OCI-LY7 (cell line): ENCODE measurements around the gene OR2A12. TPM values are rescaled to one million over a fixed set of nuclear protein-coding genes. Genes with fewer than 3 reads are reported as not detected.

Experiments
- BruUV-seq: library from RNA; stranded (reverse); fragments of 400-500 nt; replicated peaks from 2 replicates; lab custom pipeline; 2021; lab: Mats Ljungman, UMichigan
- CTCF ChIA-PET: fragments of 300-600 bp; sonication (Branson Sonifier 250); formaldehyde crosslinking; loops from one replicate; lab custom pipeline; 2022; ENCODE audit warnings: antibody characterized with exemption; ENCODE audit not compliant: unreplicated experiment; lab: Charles Lee
- POLR2A ChIA-PET: fragments of 300-600 bp; sonication (Branson Sonifier 250); formaldehyde crosslinking; loops from one replicate; lab custom pipeline; 2022; ENCODE audit warnings: antibody characterized with exemption; lab: Charles Lee
- DNase-seq: peaks from one replicate; pipeline ENCODE4 v3.0.0-alpha.2; 2015; ENCODE audit warnings: low spot score
- H2AFZ ChIP-seq: fragments of 200-600 bp; sonication (generic), shearing (Covaris generic); 2 replicates; pipeline ENCODE4 v1.6.1; 2014; ENCODE audit warnings: mild to moderate bottlenecking, antibody characterized with exemption, low read length, moderate library complexity
- H3K27ac ChIP-seq: fragments of 200-600 bp; sonication (generic); 2 replicates; pipeline ENCODE4 v1.5.1; 2014; ENCODE audit warnings: mixed run types, low read depth, mild to moderate bottlenecking, moderate library complexity, low read length, inconsistent platforms; ENCODE audit not compliant: poor library complexity, severe bottlenecking
- H3K36me3 ChIP-seq: fragments of 200-600 bp; sonication (generic); 2 replicates; pipeline ENCODE4 v1.6.1; 2014; ENCODE audit warnings: mild to moderate bottlenecking, antibody characterized with exemption, low read length, moderate library complexity, mixed read lengths; ENCODE audit not compliant: insufficient read depth
- H3K4me1 ChIP-seq: fragments of 200-600 bp; sonication (generic); 2 replicates; pipeline ENCODE4 v1.5.1; 2014; ENCODE audit warnings: mild to moderate bottlenecking, low read length; ENCODE audit not compliant: insufficient read depth, poor library complexity, severe bottlenecking
- H3K4me2 ChIP-seq: fragments of 200-600 bp; sonication (generic); 2 replicates; pipeline ENCODE4 v1.6.1; 2014; ENCODE audit warnings: mild to moderate bottlenecking, low read length
- H3K4me3 ChIP-seq: fragments of 200-600 bp; sonication (generic); 2 replicates; pipeline ENCODE4 v1.5.1; 2014; ENCODE audit warnings: mild to moderate bottlenecking, low read depth, low read length; ENCODE audit not compliant: poor library complexity, severe bottlenecking
- H3K79me2 ChIP-seq: fragments of 200-600 bp; sonication (generic); 2 replicates; pipeline ENCODE4 v1.6.1; 2016; ENCODE audit warnings: low read depth, mild to moderate bottlenecking, low read length, moderate library complexity, mixed read lengths; ENCODE audit not compliant: insufficient read depth
- H3K9me2 ChIP-seq: fragments of 200-600 bp; sonication (generic); 2 replicates; pipeline ENCODE4 v1.6.1; 2016; ENCODE audit warnings: mild to moderate bottlenecking, low read length, mixed read lengths; ENCODE audit not compliant: insufficient read depth
- H3K9me3 ChIP-seq: fragments of 200-600 bp; sonication (generic); 2 replicates; pipeline ENCODE4 v1.6.1; 2014; ENCODE audit warnings: mild to moderate bottlenecking, mixed run types, low read length, mixed read lengths
- H4K20me1 ChIP-seq: fragments of 200-600 bp; sonication (generic); 2 replicates; pipeline ENCODE4 v1.6.1; 2014; ENCODE audit warnings: mild to moderate bottlenecking, antibody characterized with exemption, low read length, moderate library complexity, mixed read lengths; ENCODE audit not compliant: insufficient read depth
- EZH2phosphoT487 ChIP-seq: fragments of 200-600 bp; sonication (generic); IDR thresholded peaks from 2 replicates; pipeline ENCODE4 v1.6.1; 2018; ENCODE audit warnings: low read depth, borderline replicate concordance, mild to moderate bottlenecking, mixed run types, antibody characterized with exemption, low read length, moderate library complexity, mixed read lengths
- intact Hi-C: fragments of 100-400 bp; cut with micrococcal nuclease; formaldehyde crosslinking; loops from one replicate; pipeline ENCODE4 v1.10.0; 2022; ENCODE audit not compliant: unreplicated experiment
- total RNA-seq, 2 experiments: library from RNA; depleted of rRNA in 1 of 2; stranded (reverse); fragments of >200 nt in 1 of 2; shearing (Covaris generic) in 1 of 2; gene quantifications; 2 replicates each; pipeline ENCODE4 v1.2.3, GENCODE V29; 2014 to 2022
- TF ChIP-seq, protein P1 (sequence below): fragments of 200-600 bp; sonication (generic); conservative IDR thresholded peaks from 2 replicates; pipeline ENCODE4 v1.5.1; 2014; ENCODE audit warnings: mild to moderate bottlenecking, antibody characterized with exemption, low read length, moderate library complexity, mixed read lengths

OR2A12 gene
- total RNA-seq, 2 experiments from 2014 or later = not detected

DNA sequence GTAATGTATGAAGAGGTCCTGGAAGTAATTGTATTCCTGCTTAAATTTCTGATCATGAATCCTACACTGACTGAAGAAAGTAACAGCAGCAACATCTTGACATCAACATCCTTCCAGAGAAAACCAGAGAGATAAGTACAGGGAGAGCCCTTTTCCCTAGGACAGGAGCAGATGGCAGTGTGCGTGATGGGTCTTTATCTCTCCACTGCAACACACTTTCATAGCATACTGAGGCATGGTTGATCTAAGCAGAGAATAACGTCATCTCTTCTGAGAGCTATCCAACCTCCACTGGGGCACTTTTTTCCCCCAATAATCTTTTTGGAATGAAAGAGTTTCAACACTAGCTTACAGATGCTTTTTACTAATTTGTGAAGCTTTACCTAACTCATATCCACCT is 16.1 kb upstream of the OR2A12 start:
- Histone ChIP-seq H3K4me3 (no peak overlapping the region), H3K9me2 (no peaks in the 10 kb centered on the region), H2AFZ (no peak overlapping the region), H3K4me1 (no peaks in the 10 kb centered on the region), H3K9me3 (no peaks in the 10 kb centered on the region), H4K20me1 (no peaks in the 10 kb centered on the region), H3K27ac (no peak overlapping the region), H3K36me3 (no peaks in the 10 kb centered on the region), H3K4me2 (no peak overlapping the region), H3K79me2 (no peaks in the 10 kb centered on the region)
- CTCF ChIA-PET = no interaction called here
- DNase-seq = no peak
- no peak for TF ChIP-seq EZH2phosphoT487
- TF ChIP-seq, protein P1, sequence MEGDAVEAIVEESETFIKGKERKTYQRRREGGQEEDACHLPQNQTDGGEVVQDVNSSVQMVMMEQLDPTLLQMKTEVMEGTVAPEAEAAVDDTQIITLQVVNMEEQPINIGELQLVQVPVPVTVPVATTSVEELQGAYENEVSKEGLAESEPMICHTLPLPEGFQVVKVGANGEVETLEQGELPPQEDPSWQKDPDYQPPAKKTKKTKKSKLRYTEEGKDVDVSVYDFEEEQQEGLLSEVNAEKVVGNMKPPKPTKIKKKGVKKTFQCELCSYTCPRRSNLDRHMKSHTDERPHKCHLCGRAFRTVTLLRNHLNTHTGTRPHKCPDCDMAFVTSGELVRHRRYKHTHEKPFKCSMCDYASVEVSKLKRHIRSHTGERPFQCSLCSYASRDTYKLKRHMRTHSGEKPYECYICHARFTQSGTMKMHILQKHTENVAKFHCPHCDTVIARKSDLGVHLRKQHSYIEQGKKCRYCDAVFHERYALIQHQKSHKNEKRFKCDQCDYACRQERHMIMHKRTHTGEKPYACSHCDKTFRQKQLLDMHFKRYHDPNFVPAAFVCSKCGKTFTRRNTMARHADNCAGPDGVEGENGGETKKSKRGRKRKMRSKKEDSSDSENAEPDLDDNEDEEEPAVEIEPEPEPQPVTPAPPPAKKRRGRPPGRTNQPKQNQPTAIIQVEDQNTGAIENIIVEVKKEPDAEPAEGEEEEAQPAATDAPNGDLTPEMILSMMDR = no peak
- POLR2A ChIA-PET = interaction anchor here (1.4 kb wide), 1 partner anchor 58 kb away, joined by 3 read pairs; no protein-coding TSS in a partner anchor
- BruUV-seq = no TSS peak
- intact Hi-C loops = no loop called here

DNA sequence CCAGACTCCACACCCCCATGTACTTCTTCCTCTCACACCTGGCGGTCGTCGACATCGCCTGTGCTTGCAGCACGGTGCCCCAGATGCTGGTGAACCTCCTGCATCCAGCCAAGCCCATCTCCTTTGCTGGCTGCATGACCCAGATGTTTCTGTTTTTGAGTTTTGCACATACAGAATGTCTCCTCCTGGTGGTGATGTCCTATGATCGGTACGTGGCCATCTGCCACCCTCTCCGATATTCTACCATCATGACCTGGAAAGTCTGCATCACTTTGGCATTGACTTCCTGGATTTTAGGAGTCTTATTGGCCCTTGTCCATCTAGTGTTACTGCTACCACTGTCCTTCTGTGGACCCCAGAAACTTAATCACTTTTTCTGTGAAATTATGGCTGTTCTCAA is 11.7 kb upstream of the OR2A12 start:
- H2AFZ ChIP-seq = no peak overlapping the region
- no peaks in the 10 kb centered on the region for H3K36me3 ChIP-seq
- no peak overlapping the region for H3K27ac ChIP-seq
- no peak overlapping the region for H3K4me2 ChIP-seq
- TF ChIP-seq EZH2phosphoT487 = no peak
- TF ChIP-seq, protein P1 = no peak
- POLR2A ChIA-PET = no interaction called here
- no peak for DNase-seq
- CTCF ChIA-PET = no interaction called here
- no peaks in the 10 kb centered on the region for H4K20me1 ChIP-seq
- BruUV-seq = no TSS peak
- intact Hi-C loops = no loop called here
- H3K9me2 ChIP-seq = no peaks in the 10 kb centered on the region
- H3K9me3 ChIP-seq = no peaks in the 10 kb centered on the region
- H3K4me1 ChIP-seq = no peaks in the 10 kb centered on the region
- H3K79me2 ChIP-seq = no peaks in the 10 kb centered on the region
- no peak overlapping the region for H3K4me3 ChIP-seq

DNA sequence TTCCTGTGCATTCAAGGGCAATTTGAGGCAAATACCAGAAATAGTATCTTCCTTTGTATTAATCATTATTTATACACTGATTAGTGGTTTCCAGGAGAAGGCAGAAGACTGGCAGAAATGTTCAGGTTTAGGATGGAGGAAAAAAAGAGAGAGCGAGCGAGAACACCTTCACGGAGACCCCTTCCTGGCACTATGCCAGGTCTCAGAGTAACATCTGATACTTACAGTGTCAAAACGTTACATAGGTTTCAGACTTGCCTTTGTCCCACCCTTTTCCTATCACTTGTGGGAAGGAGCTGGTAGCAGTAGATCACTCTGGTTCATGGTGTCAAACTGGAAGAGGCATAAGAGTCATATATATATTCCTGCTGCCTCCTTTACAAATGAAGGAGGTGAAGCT is 652 bp downstream of the OR2A12 start:
- H4K20me1 ChIP-seq = no peaks in the 10 kb centered on the region
- no TSS peak for BruUV-seq
- H2AFZ ChIP-seq = no peak overlapping the region
- H3K4me1 ChIP-seq = no peaks in the 10 kb centered on the region
- no peaks in the 10 kb centered on the region for H3K9me3 ChIP-seq
- DNase-seq = no peak
- ChIA-PET CTCF (no interaction called here), POLR2A (no interaction called here)
- intact Hi-C loops = no loop called here
- no peak overlapping the region for H3K27ac ChIP-seq
- H3K4me3 ChIP-seq = no peak overlapping the region
- H3K36me3 ChIP-seq = no peaks in the 10 kb centered on the region
- H3K4me2 ChIP-seq = no peak overlapping the region
- H3K9me2 ChIP-seq = no peaks in the 10 kb centered on the region
- H3K79me2 ChIP-seq = no peaks in the 10 kb centered on the region
- TF ChIP-seq, protein P1 = no peak
- no peak for TF ChIP-seq EZH2phosphoT487
